ENCODE measurements around the gene ITPK1.

The ITPK1 gene

GRCh38 chr14:93103392-93104080 is 12.2 kb downstream of the ITPK1 start:
- DNase-seq: peak; percentile 6

GRCh38 chr14:93102141-93102540 is 13.6 kb downstream of the ITPK1 start:
- no peak for DNase-seq

GRCh38 chr14:93101181-93101580 is 14.5 kb downstream of the ITPK1 start:
- no peak for DNase-seq

- no peak for DNase-seq
Measured at GRCh38 chr14:93100570-93100969, 15.2 kb downstream of the ITPK1 start.

GRCh38 chr14:93100100-93100499 is 15.6 kb downstream of the ITPK1 start:
- DNase-seq: no peak

- DNase-seq: no peak
Measured at GRCh38 chr14:93099643-93100042, 16.1 kb downstream of the ITPK1 start.

- DNase-seq: no peak
Measured at GRCh38 chr14:93099196-93099595, 16.5 kb downstream of the ITPK1 start.

GRCh38 chr14:93096691-93097322 is 18.9 kb downstream of the ITPK1 start:
- no peak for DNase-seq

GRCh38 chr14:93095742-93096510 is 19.8 kb downstream of the ITPK1 start:
- DNase-seq: no peak

- no peak for DNase-seq
Measured at GRCh38 chr14:93094121-93094918, 21.4 kb downstream of the ITPK1 start.

GRCh38 chr14:93092606-93093556 is 22.8 kb downstream of the ITPK1 start:
- DNase-seq: no peak

GRCh38 chr14:93091666-93092065 is 24.1 kb downstream of the ITPK1 start:
- DNase-seq: no peak

- no peak for DNase-seq
Measured at GRCh38 chr14:93090826-93091555, 24.7 kb downstream of the ITPK1 start.

GRCh38 chr14:93089521-93090269 is 26.0 kb downstream of the ITPK1 start:
- peak; percentile 81 for DNase-seq

- DNase-seq: no peak
Measured at GRCh38 chr14:93086441-93087055, 29.2 kb downstream of the ITPK1 start.

- DNase-seq: no peak
Measured at GRCh38 chr14:93085911-93086310, 29.8 kb downstream of the ITPK1 start.

GRCh38 chr14:93084866-93085857 is 30.6 kb downstream of the ITPK1 start:
- no peak for DNase-seq

GRCh38 chr14:93084402-93084801 is 31.3 kb downstream of the ITPK1 start:
- no peak for DNase-seq

GRCh38 chr14:93083917-93084316 is 31.8 kb downstream of the ITPK1 start:
- DNase-seq: no peak

All from NCI-H146 (cell line).